ENCODE results near the gene CHSY1. TPM values are rescaled to one million over a fixed set of nuclear protein-coding genes. Genes with fewer than 3 reads are reported as not detected.

The CHSY1 gene
- total RNA-seq, 1 donor from 2014 or later: 27.6 TPM

DNA sequence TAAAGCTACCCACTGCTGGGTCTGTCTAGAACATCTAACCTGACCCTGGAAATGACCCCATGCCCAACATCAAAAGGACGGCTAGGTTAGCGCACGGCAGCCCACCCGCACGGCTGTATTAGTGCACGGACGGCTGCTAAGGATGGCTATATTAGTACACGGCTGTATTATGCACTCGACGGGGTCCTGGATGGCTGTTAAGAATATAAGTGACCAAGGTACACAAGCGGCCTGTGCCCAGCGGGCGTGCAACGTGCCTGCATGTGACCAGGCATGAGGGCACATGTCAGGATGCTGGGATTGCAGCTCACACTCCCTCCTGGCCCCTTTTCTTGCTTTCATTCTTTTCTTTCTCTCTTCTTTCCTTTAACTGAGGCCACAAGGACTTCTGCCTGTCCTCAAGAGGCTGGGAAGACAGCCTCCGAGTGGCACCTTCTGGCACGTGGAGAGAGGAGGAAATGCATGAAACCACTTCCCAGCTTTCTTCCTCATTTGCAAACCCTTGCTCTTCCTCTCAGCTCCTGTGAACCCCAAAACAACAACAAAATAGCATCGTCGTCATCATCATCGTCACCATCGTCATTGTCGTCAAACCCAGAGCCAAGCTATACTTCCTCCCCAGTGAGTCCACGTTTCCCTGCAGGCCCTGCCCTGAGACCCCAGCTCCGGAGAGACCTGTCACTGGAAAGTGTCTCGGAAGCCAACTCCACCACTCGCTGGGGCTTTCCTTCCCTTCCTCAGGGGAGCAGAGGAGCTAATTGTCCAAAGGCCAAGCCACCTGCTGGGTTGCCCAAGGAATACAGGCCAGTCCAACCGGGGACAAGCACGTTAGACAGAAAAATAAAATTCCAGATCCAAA lies 101.8 kb downstream of the CHSY1 start:
- Mint-ChIP-seq H3K4me3 (ENCODE audit: unreplicated experiment) (no peak overlapping the region), H3K27ac (ENCODE audit: unreplicated experiment) (no peak overlapping the region), H3K27me3 (ENCODE audit: unreplicated experiment) (peaks cover 1% of the 10 kb centered on the region), H3K9me3 (ENCODE audit: unreplicated experiment) (no peaks in the 10 kb centered on the region), H3K4me1 (ENCODE audit: unreplicated experiment) (peaks cover 35% of the 10 kb centered on the region), H3K36me3 (ENCODE audit: low read depth, unreplicated experiment) (no peaks in the 10 kb centered on the region)
- TF ChIP-seq, protein P1, sequence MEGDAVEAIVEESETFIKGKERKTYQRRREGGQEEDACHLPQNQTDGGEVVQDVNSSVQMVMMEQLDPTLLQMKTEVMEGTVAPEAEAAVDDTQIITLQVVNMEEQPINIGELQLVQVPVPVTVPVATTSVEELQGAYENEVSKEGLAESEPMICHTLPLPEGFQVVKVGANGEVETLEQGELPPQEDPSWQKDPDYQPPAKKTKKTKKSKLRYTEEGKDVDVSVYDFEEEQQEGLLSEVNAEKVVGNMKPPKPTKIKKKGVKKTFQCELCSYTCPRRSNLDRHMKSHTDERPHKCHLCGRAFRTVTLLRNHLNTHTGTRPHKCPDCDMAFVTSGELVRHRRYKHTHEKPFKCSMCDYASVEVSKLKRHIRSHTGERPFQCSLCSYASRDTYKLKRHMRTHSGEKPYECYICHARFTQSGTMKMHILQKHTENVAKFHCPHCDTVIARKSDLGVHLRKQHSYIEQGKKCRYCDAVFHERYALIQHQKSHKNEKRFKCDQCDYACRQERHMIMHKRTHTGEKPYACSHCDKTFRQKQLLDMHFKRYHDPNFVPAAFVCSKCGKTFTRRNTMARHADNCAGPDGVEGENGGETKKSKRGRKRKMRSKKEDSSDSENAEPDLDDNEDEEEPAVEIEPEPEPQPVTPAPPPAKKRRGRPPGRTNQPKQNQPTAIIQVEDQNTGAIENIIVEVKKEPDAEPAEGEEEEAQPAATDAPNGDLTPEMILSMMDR (IDR thresholded peaks at IDR 0.05; ENCODE audit: unreplicated experiment): no peak
- no peak for DNase-seq (ENCODE audit: low spot score)

DNA sequence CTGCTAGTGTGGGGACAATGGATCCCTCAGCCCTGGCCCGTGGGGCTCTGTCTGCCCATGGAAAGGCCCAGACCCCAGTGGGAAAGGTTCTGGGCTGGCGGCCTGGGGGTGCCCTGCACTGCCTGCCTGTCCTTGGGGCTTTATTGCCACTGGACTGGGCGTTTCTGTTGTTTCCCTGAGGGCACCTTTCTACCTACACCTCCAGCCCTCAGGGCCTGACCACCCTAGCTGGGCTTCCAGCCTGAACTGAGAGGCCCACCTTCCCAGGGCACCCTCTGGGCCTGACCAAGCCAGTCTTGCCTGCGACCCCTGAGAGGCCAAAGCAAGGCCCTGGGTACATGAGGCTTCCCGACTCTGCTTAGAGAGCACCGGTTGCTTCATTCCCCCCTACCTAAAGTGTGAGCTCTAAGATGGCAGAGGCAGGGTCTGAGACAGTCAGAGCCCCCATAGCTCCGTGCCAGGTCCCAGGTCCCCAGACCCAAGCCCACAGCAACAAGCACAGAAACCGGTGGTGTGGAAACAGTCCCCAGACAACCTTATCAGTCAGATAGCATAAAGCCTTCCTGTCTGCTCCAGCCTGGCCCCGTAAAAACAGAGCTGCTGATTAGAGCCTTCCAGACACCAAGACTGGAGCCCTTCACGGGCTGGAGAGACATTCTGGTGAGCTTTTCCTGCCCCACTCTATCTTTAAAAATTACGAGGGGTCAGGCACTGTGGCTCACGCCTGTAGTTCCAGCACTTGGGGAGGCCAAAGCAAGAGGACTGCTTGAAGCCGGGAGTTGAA lies 102.8 kb downstream of the CHSY1 start:
- DNase-seq (ENCODE audit: low spot score): peak; percentile 26
- H3K4me3 Mint-ChIP-seq (ENCODE audit: unreplicated experiment): no peak overlapping the region
- H3K36me3 Mint-ChIP-seq (ENCODE audit: low read depth, unreplicated experiment): no peaks in the 10 kb centered on the region
- H3K27me3 Mint-ChIP-seq (ENCODE audit: unreplicated experiment): peaks cover 1% of the 10 kb centered on the region
- TF ChIP-seq, protein P1 (IDR thresholded peaks at IDR 0.05; ENCODE audit: unreplicated experiment): no peak
- peak overlapping the region; percentile 65 for H3K27ac Mint-ChIP-seq (ENCODE audit: unreplicated experiment)
- H3K9me3 Mint-ChIP-seq (ENCODE audit: unreplicated experiment): no peaks in the 10 kb centered on the region
- H3K4me1 Mint-ChIP-seq (ENCODE audit: unreplicated experiment): peaks cover 35% of the 10 kb centered on the region

- Mint-ChIP-seq H3K9me3 (ENCODE audit: unreplicated experiment) (no peaks in the 10 kb centered on the region), H3K4me1 (ENCODE audit: unreplicated experiment) (peaks cover 35% of the 10 kb centered on the region), H3K4me3 (ENCODE audit: unreplicated experiment) (no peak overlapping the region), H3K36me3 (ENCODE audit: low read depth, unreplicated experiment) (no peaks in the 10 kb centered on the region), H3K27me3 (ENCODE audit: unreplicated experiment) (peaks cover 1% of the 10 kb centered on the region), H3K27ac (ENCODE audit: unreplicated experiment) (no peak overlapping the region)
- TF ChIP-seq, protein P1 (IDR thresholded peaks at IDR 0.05; ENCODE audit: unreplicated experiment): no peak
- no peak for DNase-seq (ENCODE audit: low spot score)
These were observed 103.5 kb downstream of the CHSY1 start for GRCh38 chr15:101148166-101148880.

GRCh38 chr15:101147181-101147580 lies 104.7 kb downstream of the CHSY1 start:
- Mint-ChIP-seq H3K9me3 (ENCODE audit: unreplicated experiment) (no peaks in the 10 kb centered on the region), H3K4me3 (ENCODE audit: unreplicated experiment) (no peak overlapping the region), H3K27ac (ENCODE audit: unreplicated experiment) (no peak overlapping the region), H3K27me3 (ENCODE audit: unreplicated experiment) (peaks cover 1% of the 10 kb centered on the region), H3K36me3 (ENCODE audit: low read depth, unreplicated experiment) (peaks cover 2% of the 10 kb centered on the region), H3K4me1 (ENCODE audit: unreplicated experiment) (peaks cover 35% of the 10 kb centered on the region)
- TF ChIP-seq, protein P1 (IDR thresholded peaks at IDR 0.05; ENCODE audit: unreplicated experiment): no peak
- DNase-seq (ENCODE audit: low spot score): no peak
